Activated B cell treated with CpG ODN at 0.5 μM for 24 hours (primary cell): ENCODE data around the gene SLC35B1. TPM values are rescaled to one million over a fixed set of nuclear protein-coding genes. Genes with fewer than 3 reads are reported as not detected.

Experiments used
- ATAC-seq: fragments of 200-7000 bp; cut with Tn5 transposase; one replicate; pipeline ENCODE4 v1.10.0; 2021; ENCODE audit warnings: low read depth, mild to moderate bottlenecking, moderate library complexity
- CTCF ChIA-PET: fragments of 350-600 bp; sonication (Branson Sonifier 250); formaldehyde crosslinking; loops from one replicate; lab custom pipeline; 2021; ENCODE audit warnings: antibody characterized with exemption; lab: Charles Lee
- POLR2A ChIA-PET: fragments of 350-600 bp; sonication (Branson Sonifier 250); formaldehyde crosslinking; loops from one replicate; lab custom pipeline; 2021; ENCODE audit warnings: antibody characterized with exemption; lab: Charles Lee
- DNase-seq: peaks from one replicate; pipeline ENCODE4 v3.0.0; 2022
- H3K27ac Mint-ChIP-seq: one replicate; pipeline ENCODE4 v1.8.0; 2020; ENCODE audit warnings: mixed read lengths
- H3K27me3 Mint-ChIP-seq: one replicate; pipeline ENCODE4 v1.8.0; 2021; ENCODE audit warnings: mixed read lengths
- H3K36me3 Mint-ChIP-seq: one replicate; pipeline ENCODE4 v1.8.0; 2021; ENCODE audit warnings: low read depth, mixed read lengths
- H3K4me1 Mint-ChIP-seq: one replicate; pipeline ENCODE4 v1.8.0; 2021; ENCODE audit warnings: mixed read lengths
- H3K4me3 Mint-ChIP-seq: one replicate; pipeline ENCODE4 v1.8.0; 2020; ENCODE audit warnings: mild to moderate bottlenecking, mixed read lengths
- H3K9me3 Mint-ChIP-seq: one replicate; pipeline ENCODE4 v1.8.0; 2020; ENCODE audit warnings: mixed read lengths
- CTCF ChIP-seq: fragments of 200-600 bp; IDR thresholded peaks from one replicate; pipeline ENCODE4 v1.8.0; 2022; ENCODE audit warnings: antibody characterized with exemption, mild to moderate bottlenecking
- intact Hi-C: fragments of 100-400 bp; cut with micrococcal nuclease; formaldehyde crosslinking; loops from one replicate; pipeline ENCODE4 v1.15.1; 2024
- total RNA-seq: library from RNA; stranded (reverse); gene quantifications from 2 replicates; pipeline ENCODE4 v1.2.3, GENCODE V29; 2022

The SLC35B1 gene
- total RNA-seq, 1 donor from 2014 or later, result 53.8 TPM

- POLR2A ChIA-PET, result no interaction called here
- Mint-ChIP-seq H3K36me3 (no peaks in the 10 kb centered on the region), H3K27me3 (no peaks in the 10 kb centered on the region), H3K27ac (no peak overlapping the region), H3K4me1 (peaks cover 31% of the 10 kb centered on the region), H3K9me3 (no peaks in the 10 kb centered on the region), H3K4me3 (no peak overlapping the region)
- CTCF ChIA-PET, result interaction anchor here (1.5 kb wide), 1 partner anchor 120 kb away, joined by 4 read pairs; no protein-coding TSS in a partner anchor
- ATAC-seq (no peak), DNase-seq (no peak)
- no peak for TF ChIP-seq CTCF
- intact Hi-C loops, result no loop called here
Measured at GRCh38 chr17:49691677-49692191, 16.0 kb downstream of the SLC35B1 start.

GRCh38 chr17:49691086-49691676, 16.6 kb downstream of the SLC35B1 start:
- intact Hi-C loops, result no loop called here
- no peak for ATAC-seq
- H3K36me3 Mint-ChIP-seq, result no peaks in the 10 kb centered on the region

GRCh38 chr17:49690256-49690655, 17.5 kb downstream of the SLC35B1 start:
- ChIA-PET CTCF (interaction anchor here (0.8 to 3.0 kb wide), 2 partner anchors 120 to 123 kb away, joined by 3 to 18 read pairs; no protein-coding TSS in a partner anchor), POLR2A (interaction anchor here (0.6 kb wide), 1 partner anchor 98 kb away, joined by 3 read pairs; no protein-coding TSS in a partner anchor)
- H3K36me3 Mint-ChIP-seq, result no peaks in the 10 kb centered on the region
- H3K27ac Mint-ChIP-seq, result no peak overlapping the region
- peaks cover 17% of the 10 kb centered on the region for H3K4me1 Mint-ChIP-seq
- intact Hi-C loops, result no loop called here
- DNase-seq (no peak), ATAC-seq (no peak)
- no peaks in the 10 kb centered on the region for H3K27me3 Mint-ChIP-seq
- TF ChIP-seq CTCF, result no peak
- no peak overlapping the region for H3K4me3 Mint-ChIP-seq
- no peaks in the 10 kb centered on the region for H3K9me3 Mint-ChIP-seq

More at GRCh38 chr17:49691086-49691676, 16.6 kb downstream of the SLC35B1 start:
- ChIA-PET POLR2A (no interaction called here), CTCF (interaction anchor here (0.8 to 3.0 kb wide), 3 partner anchors 120 to 124 kb away, joined by 3 to 18 read pairs (median 4); no protein-coding TSS in a partner anchor)
- TF ChIP-seq CTCF, result no peak
- no peak overlapping the region for H3K4me3 Mint-ChIP-seq
- H3K27ac Mint-ChIP-seq, result no peak overlapping the region
- H3K4me1 Mint-ChIP-seq, result peaks cover 26% of the 10 kb centered on the region
- H3K9me3 Mint-ChIP-seq, result no peaks in the 10 kb centered on the region
- H3K27me3 Mint-ChIP-seq, result no peaks in the 10 kb centered on the region
- DNase-seq, result no peak

- peaks cover 13% of the 10 kb centered on the region for H3K4me1 Mint-ChIP-seq
- CTCF ChIA-PET, result interaction anchor here (1.5 to 3.0 kb wide), 2 partner anchors 119 to 121 kb away, joined by 5 to 18 read pairs; no protein-coding TSS in a partner anchor
- no peak overlapping the region for H3K27ac Mint-ChIP-seq
- no peak for DNase-seq
- H3K4me3 Mint-ChIP-seq, result no peak overlapping the region
- H3K36me3 Mint-ChIP-seq, result no peaks in the 10 kb centered on the region
- POLR2A ChIA-PET, result interaction anchor here (0.6 to 1.0 kb wide), 2 partner anchors 11 to 121 kb away, joined by 4 to 12 read pairs; partner anchors contain the start of gene SPOP
- no peaks in the 10 kb centered on the region for H3K27me3 Mint-ChIP-seq
- TF ChIP-seq CTCF, result no peak
- no peaks in the 10 kb centered on the region for H3K9me3 Mint-ChIP-seq
- intact Hi-C loops, result no loop called here
- ATAC-seq, result no peak
Measured at GRCh38 chr17:49688848-49689247, 18.9 kb downstream of the SLC35B1 start.

- Mint-ChIP-seq H3K4me3 (peak overlapping the region; percentile 12), H3K36me3 (no peaks in the 10 kb centered on the region), H3K27ac (peak overlapping the region; percentile 59), H3K4me1 (peaks cover 13% of the 10 kb centered on the region), H3K27me3 (no peaks in the 10 kb centered on the region), H3K9me3 (no peaks in the 10 kb centered on the region)
- ChIA-PET POLR2A (interaction anchor here (0.6 to 1.0 kb wide), 2 partner anchors 10 to 120 kb away, joined by 4 to 12 read pairs; partner anchors contain the start of gene SPOP), CTCF (interaction anchor here (1.5 to 3.0 kb wide), 2 partner anchors 118 to 120 kb away, joined by 5 to 18 read pairs; no protein-coding TSS in a partner anchor)
- DNase-seq (no peak), ATAC-seq (peak; percentile 45)
- intact Hi-C loops, result no loop called here
- no peak for TF ChIP-seq CTCF
Measured at GRCh38 chr17:49687878-49688491, 19.8 kb downstream of the SLC35B1 start.
